ENCODE results near the gene MARCHF4.
A peak's percentile ranks its signal among the peaks of the same experiment; 100 is the strongest.

MARCHF4 gene

GRCh38 chr2:216371721-216372702 is at the start of gene MARCHF4:
Gene MARCHF4 (minus strand): TSS chr2:216372483. CDS start chr2:216370260, 2,223 bp downstream.
- TF ChIP-seq CTCF (conservative IDR thresholded peaks at IDR 0.05; ENCODE audit: control insufficient read depth, insufficient read depth, low read depth, low read length) = no peak
- H3K4me3 ChIP-seq (ENCODE audit: control insufficient read depth, low read depth, low read length) = peak within 1 kb of the TSS; percentile 59
- DNase-seq (ENCODE audit: low read depth) = peak; percentile 72

- no peak for TF ChIP-seq CTCF (conservative IDR thresholded peaks at IDR 0.05; ENCODE audit: control insufficient read depth, insufficient read depth, low read depth, low read length)
- no peak overlapping the region for H3K4me3 ChIP-seq (ENCODE audit: control insufficient read depth, low read depth, low read length)
- no peak for DNase-seq (ENCODE audit: low read depth)
Observed at GRCh38 chr2:216420367-216421101, 48.3 kb upstream of the MARCHF4 start.

- no peak overlapping the region for H3K4me3 ChIP-seq (ENCODE audit: control insufficient read depth, low read depth, low read length)
- no peak for TF ChIP-seq CTCF (conservative IDR thresholded peaks at IDR 0.05; ENCODE audit: control insufficient read depth, insufficient read depth, low read depth, low read length)
- no peak for DNase-seq (ENCODE audit: low read depth)
Observed at GRCh38 chr2:216418981-216419380, 46.7 kb upstream of the MARCHF4 start.

- no peak for TF ChIP-seq CTCF (conservative IDR thresholded peaks at IDR 0.05; ENCODE audit: control insufficient read depth, insufficient read depth, low read depth, low read length)
- no peak overlapping the region for H3K4me3 ChIP-seq (ENCODE audit: control insufficient read depth, low read depth, low read length)
- DNase-seq (ENCODE audit: low read depth) = no peak
Observed at GRCh38 chr2:216416571-216417307, 44.5 kb upstream of the MARCHF4 start.

- H3K4me3 ChIP-seq (ENCODE audit: control insufficient read depth, low read depth, low read length) = no peak overlapping the region
Observed at GRCh38 chr2:216415541-216415940, 43.3 kb upstream of the MARCHF4 start.

More at GRCh38 chr2:216415541-216415940, 43.3 kb upstream of the MARCHF4 start:
- DNase-seq (ENCODE audit: low read depth) = no peak
- no peak for TF ChIP-seq CTCF (conservative IDR thresholded peaks at IDR 0.05; ENCODE audit: control insufficient read depth, insufficient read depth, low read depth, low read length)

Data from fibroblast of mammary gland (primary cell).